NCI-H82 treated with DMSO at 0.1 percent for 48 hours (cell line): ENCODE data around the gene CTAGE4.
"Not testable (repeated sequence)": the region's sequence is repeated elsewhere in the genome, so short reads cannot be mapped to it uniquely, and the experiment has no call there.

Source experiments
- DNase-seq: peaks from one replicate; lab custom pipeline; 2025; ENCODE audit not compliant: unreplicated experiment; lab: John Stamatoyannopoulos, UW

Gene CTAGE4

GRCh38 chr7:144183166-144183565 is at the start of gene CTAGE4:
CTAGE4 (plus strand) TSS chr7:144183466; CDS start chr7:144183504, 38 bp downstream.
- not testable (repeated sequence) for DNase-seq

GRCh38 chr7:144134116-144134515 is 49.1 kb upstream of the CTAGE4 start:
- DNase-seq, result no peak

- no peak for DNase-seq
Observed at GRCh38 chr7:144137501-144137900, 45.8 kb upstream of the CTAGE4 start.

GRCh38 chr7:144142187-144142586 is 41.1 kb upstream of the CTAGE4 start:
- DNase-seq, result no peak

- DNase-seq, result no peak
Observed at GRCh38 chr7:144144426-144144825, 38.8 kb upstream of the CTAGE4 start.

GRCh38 chr7:144148224-144148827 is 34.9 kb upstream of the CTAGE4 start:
- DNase-seq, result no peak

- no peak for DNase-seq
Observed at GRCh38 chr7:144158861-144159260, 24.4 kb upstream of the CTAGE4 start.

GRCh38 chr7:144164784-144165183 is 18.5 kb upstream of the CTAGE4 start:
- DNase-seq, result no peak

- not testable (repeated sequence) for DNase-seq
Observed at GRCh38 chr7:144171594-144172350, 11.5 kb upstream of the CTAGE4 start.

- no peak for DNase-seq
Observed at GRCh38 chr7:144174613-144175012, 8.7 kb upstream of the CTAGE4 start.

GRCh38 chr7:144178380-144179164 is 4.7 kb upstream of the CTAGE4 start:
- DNase-seq, result not testable (repeated sequence)

GRCh38 chr7:144179165-144179479 is 4.1 kb upstream of the CTAGE4 start:
- not testable (repeated sequence) for DNase-seq

- DNase-seq, result not testable (repeated sequence)
Observed at GRCh38 chr7:144187848-144188247, 4.6 kb downstream of the CTAGE4 start.

GRCh38 chr7:144188578-144189171 is 5.4 kb downstream of the CTAGE4 start:
- DNase-seq, result not testable (repeated sequence)

GRCh38 chr7:144193782-144194181 is 10.5 kb downstream of the CTAGE4 start:
- DNase-seq, result not testable (repeated sequence)

- not testable (repeated sequence) for DNase-seq
Observed at GRCh38 chr7:144194453-144194852, 11.2 kb downstream of the CTAGE4 start.

- not testable (repeated sequence) for DNase-seq
Observed at GRCh38 chr7:144195212-144195872, 12.1 kb downstream of the CTAGE4 start, which contains the start of gene ARHGEF35. ARHGEF35 (minus strand) TSS chr7:144195833; CDS start chr7:144188383, 7,450 bp downstream.

- not testable (repeated sequence) for DNase-seq
Observed at GRCh38 chr7:144198934-144199333, 15.7 kb downstream of the CTAGE4 start.

- not testable (repeated sequence) for DNase-seq
Observed at GRCh38 chr7:144201978-144202377, 18.7 kb downstream of the CTAGE4 start.

GRCh38 chr7:144203086-144203485 is 19.8 kb downstream of the CTAGE4 start:
- not testable (repeated sequence) for DNase-seq

- not testable (repeated sequence) for DNase-seq
Observed at GRCh38 chr7:144205306-144205705, 22.0 kb downstream of the CTAGE4 start.
